ENCODE data around the gene GNAQ. TPM values are rescaled to one million over a fixed set of nuclear protein-coding genes. Genes with fewer than 3 reads are reported as not detected.
"Not testable (repeated sequence)": the region's sequence is repeated elsewhere in the genome, so short reads cannot be mapped to it uniquely, and the experiment has no call there.

Gene GNAQ
- polyA plus RNA-seq, 1 donor (not counting 4 experiments of a cell fraction or from before 2014, with no cell fraction given): 64.3 TPM

GRCh38 chr9:77705636-77706035 is 326.0 kb downstream of the GNAQ start:
- Histone ChIP-seq H4K20me1 (ENCODE audit: control insufficient read depth, extremely low read depth, insufficient read depth, low read length) (no peaks in the 10 kb centered on the region), H3K9ac (ENCODE audit: control insufficient read depth, extremely low read depth, insufficient read depth, low read length) (no peak overlapping the region), H3K27ac (ENCODE audit: control insufficient read depth, insufficient read depth, low read length) (no peak overlapping the region), H3K9me1 (ENCODE audit: control insufficient read depth, extremely low read depth, insufficient read depth, low read length) (no peaks in the 10 kb centered on the region), H3K9me3 (ENCODE audit: control insufficient read depth, low read depth, low read length) (no peaks in the 10 kb centered on the region), H3K36me3 (ENCODE audit: control insufficient read depth in 2 of 2, extremely low read depth in 1 of 2, insufficient read depth in 2 of 2, low read length in 2 of 2) (no peaks in the 10 kb centered on the region), H3K27me3 (ENCODE audit: control insufficient read depth, extremely low read depth, insufficient read depth, low read length) (no peaks in the 10 kb centered on the region), H3K4me3 (ENCODE audit: control insufficient read depth in 2 of 3, extremely low read depth in 1 of 3, insufficient read depth in 2 of 3, low read depth in 1 of 3, low read length in 3 of 3) (no peak overlapping the region), H3K4me2 (ENCODE audit: control insufficient read depth, extremely low read depth, insufficient read depth, low read depth, low read length) (no peak overlapping the region), H3K4me1 (ENCODE audit: control insufficient read depth, extremely low read depth, insufficient read depth, low read length) (peaks cover 18% of the 10 kb centered on the region), H3K79me2 (ENCODE audit: control insufficient read depth, insufficient read depth, low read length) (no peaks in the 10 kb centered on the region), H2AFZ (ENCODE audit: control insufficient read depth, low read length) (no peak overlapping the region)
- TF ChIP-seq, protein P1, sequence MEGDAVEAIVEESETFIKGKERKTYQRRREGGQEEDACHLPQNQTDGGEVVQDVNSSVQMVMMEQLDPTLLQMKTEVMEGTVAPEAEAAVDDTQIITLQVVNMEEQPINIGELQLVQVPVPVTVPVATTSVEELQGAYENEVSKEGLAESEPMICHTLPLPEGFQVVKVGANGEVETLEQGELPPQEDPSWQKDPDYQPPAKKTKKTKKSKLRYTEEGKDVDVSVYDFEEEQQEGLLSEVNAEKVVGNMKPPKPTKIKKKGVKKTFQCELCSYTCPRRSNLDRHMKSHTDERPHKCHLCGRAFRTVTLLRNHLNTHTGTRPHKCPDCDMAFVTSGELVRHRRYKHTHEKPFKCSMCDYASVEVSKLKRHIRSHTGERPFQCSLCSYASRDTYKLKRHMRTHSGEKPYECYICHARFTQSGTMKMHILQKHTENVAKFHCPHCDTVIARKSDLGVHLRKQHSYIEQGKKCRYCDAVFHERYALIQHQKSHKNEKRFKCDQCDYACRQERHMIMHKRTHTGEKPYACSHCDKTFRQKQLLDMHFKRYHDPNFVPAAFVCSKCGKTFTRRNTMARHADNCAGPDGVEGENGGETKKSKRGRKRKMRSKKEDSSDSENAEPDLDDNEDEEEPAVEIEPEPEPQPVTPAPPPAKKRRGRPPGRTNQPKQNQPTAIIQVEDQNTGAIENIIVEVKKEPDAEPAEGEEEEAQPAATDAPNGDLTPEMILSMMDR (optimal IDR thresholded peaks at IDR 0.05 in 1 of 3, IDR thresholded peaks at IDR 0.05 in 1 of 3, conservative IDR thresholded peaks at IDR 0.05 in 1 of 3; ENCODE audit: extremely low read depth in 1 of 3, insufficient read depth in 2 of 3, low read length in 3 of 3): no peak
- TF ChIP-seq EZH2 (IDR thresholded peaks at IDR 0.05; ENCODE audit: low read length): no peak
- DNase-seq (ENCODE audit: low read depth, low spot score) (no peak), FAIRE-seq (no peak)
- dilution Hi-C loops (cut with MboI; ENCODE audit: extremely low pct_ligation_motif_present, low sequenced_read_pairs): no loop called here

DNA sequence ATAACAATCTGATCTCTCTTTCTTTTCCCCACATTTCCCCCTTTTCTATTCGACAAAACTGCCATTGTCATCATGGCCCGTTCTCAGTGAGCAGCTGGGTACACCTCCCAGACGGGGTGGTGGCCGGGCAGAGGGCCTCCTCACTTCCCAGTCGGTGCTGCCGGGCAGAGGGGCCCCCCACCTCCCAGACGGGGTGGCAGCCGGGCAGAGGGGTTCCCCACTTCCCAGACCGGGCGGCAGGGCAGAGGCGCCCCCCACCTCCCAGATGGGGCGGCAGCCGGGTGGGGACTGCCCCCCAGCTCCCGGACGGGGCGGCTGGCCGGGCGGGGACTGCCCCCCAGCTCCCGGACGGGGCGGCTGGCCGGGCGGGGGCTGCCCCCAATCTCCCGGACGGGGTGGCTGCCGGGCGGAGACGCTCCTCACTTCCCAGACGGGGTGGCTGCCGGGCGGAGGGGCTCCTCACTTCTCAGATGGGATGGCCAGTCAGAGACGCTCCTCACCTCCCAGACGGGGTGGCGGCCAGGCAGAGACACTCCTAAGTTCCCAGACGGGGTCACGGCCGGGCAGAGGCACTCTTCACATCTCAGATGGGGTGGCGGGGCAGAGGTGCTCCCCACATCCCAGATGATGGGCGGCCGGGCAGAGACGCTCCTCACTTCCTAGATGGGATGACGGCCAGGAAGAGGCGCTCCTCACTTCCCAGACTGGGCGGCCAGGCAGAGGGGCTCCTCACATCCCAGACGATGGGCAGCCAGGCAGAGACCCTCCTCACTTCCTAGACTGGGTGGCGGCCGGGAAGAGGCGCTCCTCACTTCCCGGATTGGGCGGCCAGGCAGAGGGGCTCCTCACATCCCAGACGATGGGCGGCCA is 328.9 kb downstream of the GNAQ start:
- H3K9me3 ChIP-seq (ENCODE audit: control insufficient read depth, low read depth, low read length); dilution Hi-C loops (cut with MboI; ENCODE audit: extremely low pct_ligation_motif_present, low sequenced_read_pairs); H3K9ac ChIP-seq (ENCODE audit: control insufficient read depth, extremely low read depth, insufficient read depth, low read length); H3K27me3 ChIP-seq (ENCODE audit: control insufficient read depth, extremely low read depth, insufficient read depth, low read length); H3K36me3 ChIP-seq (ENCODE audit: control insufficient read depth in 2 of 2, extremely low read depth in 1 of 2, insufficient read depth in 2 of 2, low read length in 2 of 2); H3K27ac ChIP-seq (ENCODE audit: control insufficient read depth, insufficient read depth, low read length); FAIRE-seq; H3K4me3 ChIP-seq (ENCODE audit: control insufficient read depth in 2 of 3, extremely low read depth in 1 of 3, insufficient read depth in 2 of 3, low read depth in 1 of 3, low read length in 3 of 3); H4K20me1 ChIP-seq (ENCODE audit: control insufficient read depth, extremely low read depth, insufficient read depth, low read length); H3K79me2 ChIP-seq (ENCODE audit: control insufficient read depth, insufficient read depth, low read length); H2AFZ ChIP-seq (ENCODE audit: control insufficient read depth, low read length); H3K4me2 ChIP-seq (ENCODE audit: control insufficient read depth, extremely low read depth, insufficient read depth, low read depth, low read length); H3K9me1 ChIP-seq (ENCODE audit: control insufficient read depth, extremely low read depth, insufficient read depth, low read length); DNase-seq (ENCODE audit: low read depth, low spot score): not testable (repeated sequence)
- H3K4me1 ChIP-seq (ENCODE audit: control insufficient read depth, extremely low read depth, insufficient read depth, low read length): peaks cover 19% of the 10 kb centered on the region

Data from keratinocyte (primary cell).